HCT116 (cell line): ENCODE measurements around the gene FALEC. TPM values are rescaled to one million over a fixed set of nuclear protein-coding genes. Genes with fewer than 3 reads are reported as not detected.

Source experiments
- ATAC-seq: fragments of 200-7000 bp; cut with Tn5 transposase; 2 replicates; pipeline ENCODE4 v1.9.1; 2020; ENCODE audit warnings: mild to moderate bottlenecking, moderate library complexity
- BruUV-seq: library from RNA; stranded (reverse); fragments of 400-500 nt; replicated peaks from 2 replicates; lab custom pipeline; 2021; lab: Mats Ljungman, UMichigan
- CTCF ChIA-PET: fragments of 300-600 bp; sonication (Branson Sonifier 250); formaldehyde crosslinking; loops from one replicate; lab custom pipeline; 2021; ENCODE audit warnings: antibody characterized with exemption; lab: Charles Lee
- POLR2A ChIA-PET: fragments of 300-600, 350-600 bp; sonication (Branson Sonifier 250); formaldehyde crosslinking; loops from one replicate; lab custom pipeline; 2021; ENCODE audit warnings: antibody characterized with exemption; lab: Charles Lee
- RAD21 ChIA-PET, 2 experiments: fragments of 300-600 bp; sonication (Branson Sonifier 250); formaldehyde crosslinking; loops; one replicate each; lab custom pipeline; 2023; ENCODE audit warnings: low total read pairs in 2 of 2; ENCODE audit not compliant: uncharacterized antibody in 2 of 2, unreplicated experiment in 2 of 2, low non-redundant PET in 1 of 2; lab: Charles Lee
- DNase-seq: peaks from one replicate; pipeline ENCODE4 v3.0.0-alpha.2; 2010; ENCODE audit warnings: low read depth, low spot score
- H2AFZ ChIP-seq: fragments of 200-600 bp; shearing (Covaris generic), sonication (generic); 2 replicates; pipeline ENCODE4 v1.6.1; 2017; ENCODE audit warnings: low read depth, mixed run types, mixed read lengths, antibody characterized with exemption, low read length; ENCODE audit not compliant: poor library complexity, severe bottlenecking
- H3K27ac ChIP-seq: 2 replicates; pipeline ENCODE4 v1.5.1; 2012; ENCODE audit warnings: low read depth, low read length
- H3K27me3 ChIP-seq: fragments of 200-600 bp; sonication (generic); 2 replicates; pipeline ENCODE4 v1.6.1; 2016; ENCODE audit warnings: mixed run types, low read length, mixed read lengths; ENCODE audit not compliant: insufficient read depth
- H3K36me3 ChIP-seq, 2 experiments: fragments of 200-500 bp in 1 of 2; fragments of 200-600 bp in 1 of 2; sonication (Bioruptor generic) in 1 of 2; sonication (generic) in 1 of 2; 2 replicates each; pipeline versions ENCODE4 v1.5.1 to v1.6.1; 2014 to 2016; ENCODE audit warnings: low read length in 2 of 2, inconsistent platforms in 1 of 2, mixed read lengths in 1 of 2, mixed run types in 1 of 2; ENCODE audit not compliant: insufficient read depth in 2 of 2, control insufficient read depth in 1 of 2
- H3K4me1 ChIP-seq, 2 experiments: fragments of 200-600 bp in 1 of 2; sonication (generic) in 1 of 2; 2 replicates each; pipeline versions ENCODE4 v1.5.1 to v1.6.1; 2012 to 2017; ENCODE audit warnings: low read length in 2 of 2, inconsistent platforms in 1 of 2, mild to moderate bottlenecking in 1 of 2, mixed read lengths in 1 of 2, mixed run types in 1 of 2, moderate library complexity in 1 of 2; ENCODE audit not compliant: insufficient read depth in 2 of 2, control insufficient read depth in 1 of 2
- H3K4me2 ChIP-seq: fragments of 200-600 bp; sonication (generic); 2 replicates; pipeline ENCODE4 v1.6.1; 2017; ENCODE audit warnings: mixed run types, low read length, mixed read lengths
- H3K4me3 ChIP-seq, 2 experiments: fragments of 200-600 bp in 1 of 2; sonication (generic) in 1 of 2; replicated peaks in 1 of 2; 2 replicates each; pipeline ENCODE4 v1.5.1; 2011 to 2016; ENCODE audit warnings: low read length in 2 of 2, control low read depth in 1 of 2, low read depth in 1 of 2, mild to moderate bottlenecking in 1 of 2, mixed read lengths in 1 of 2, mixed run types in 1 of 2
- H3K79me2 ChIP-seq: fragments of 200-600 bp; sonication (generic); 2 replicates; pipeline ENCODE4 v1.6.1; 2017; ENCODE audit warnings: mild to moderate bottlenecking, mixed run types, low read length, moderate library complexity, mixed read lengths; ENCODE audit not compliant: insufficient read depth
- H3K9ac ChIP-seq: fragments of 200-600 bp; sonication (generic); 2 replicates; pipeline ENCODE4 v1.6.1; 2016; ENCODE audit warnings: low read length, mixed read lengths
- H3K9me2 ChIP-seq: fragments of 200-600 bp; sonication (generic), shearing (Covaris generic); 2 replicates; pipeline ENCODE4 v1.6.1; 2017; ENCODE audit warnings: mixed run types, mild to moderate bottlenecking, moderate library complexity; ENCODE audit not compliant: insufficient read depth
- H3K9me3 ChIP-seq, 2 experiments: fragments of 200-500 bp in 1 of 2; fragments of 200-600 bp in 1 of 2; sonication (Bioruptor generic) in 1 of 2; sonication (generic) in 1 of 2; 2 replicates each; pipeline ENCODE4 v1.6.1; 2014 to 2017; ENCODE audit warnings: low read length in 2 of 2, mixed read lengths in 2 of 2, inconsistent platforms in 1 of 2, low read depth in 1 of 2, mild to moderate bottlenecking in 1 of 2, mixed run types in 1 of 2, moderate library complexity in 1 of 2; ENCODE audit not compliant: control insufficient read depth in 1 of 2, insufficient read depth in 1 of 2
- H4K20me1 ChIP-seq: fragments of 200-600 bp; sonication (generic), shearing (Covaris generic); 2 replicates; pipeline ENCODE4 v1.6.1; 2017; ENCODE audit warnings: mixed run types, mild to moderate bottlenecking, moderate library complexity; ENCODE audit not compliant: insufficient read depth
- CBX3 ChIP-seq: IDR thresholded peaks from 2 replicates; pipeline ENCODE4 v1.6.1; 2012; ENCODE audit warnings: low read depth
- JUND ChIP-seq: IDR thresholded peaks from 2 replicates; pipeline ENCODE4 v1.6.1; 2012
- POLR2A ChIP-seq: IDR thresholded peaks from 2 replicates; pipeline ENCODE4 v1.7.0; 2011; ENCODE audit warnings: borderline replicate concordance; ENCODE audit not compliant: insufficient read depth, insufficient read length; ENCODE audit errors: extremely low read depth
- YY1 ChIP-seq: IDR thresholded peaks from 2 replicates; pipeline ENCODE4 v1.6.1; 2011; ENCODE audit warnings: low read length, low read depth, moderate library complexity, mild to moderate bottlenecking; ENCODE audit not compliant: insufficient replicate concordance; ENCODE audit errors: extremely low read depth
- ZNF274 ChIP-seq: fragments of 200-500 bp; sonication (Bioruptor generic); IDR thresholded peaks from 2 replicates; pipeline ENCODE4 v1.6.1; 2014; ENCODE audit warnings: mild to moderate bottlenecking, low read depth, low read length, inconsistent platforms
- intact Hi-C: fragments of 100-400 bp; cut with micrococcal nuclease; formaldehyde crosslinking; loops from 2 replicates; pipeline ENCODE4 v1.10.0; 2022
- total RNA-seq: library from RNA; stranded (reverse); gene quantifications from one replicate; pipeline ENCODE4 v1.2.1, GENCODE V29; 2021; ENCODE audit not compliant: unreplicated experiment
- TF ChIP-seq, protein P1 (sequence below): IDR thresholded peaks from 2 replicates; pipeline ENCODE4 v1.6.1; 2011; ENCODE audit warnings: mild to moderate bottlenecking, low read length, moderate library complexity; ENCODE audit not compliant: insufficient replicate concordance; ENCODE audit errors: extremely low read depth

The FALEC gene
- total RNA-seq, 1 experiment from 2014 or later: 0.59 TPM

DNA sequence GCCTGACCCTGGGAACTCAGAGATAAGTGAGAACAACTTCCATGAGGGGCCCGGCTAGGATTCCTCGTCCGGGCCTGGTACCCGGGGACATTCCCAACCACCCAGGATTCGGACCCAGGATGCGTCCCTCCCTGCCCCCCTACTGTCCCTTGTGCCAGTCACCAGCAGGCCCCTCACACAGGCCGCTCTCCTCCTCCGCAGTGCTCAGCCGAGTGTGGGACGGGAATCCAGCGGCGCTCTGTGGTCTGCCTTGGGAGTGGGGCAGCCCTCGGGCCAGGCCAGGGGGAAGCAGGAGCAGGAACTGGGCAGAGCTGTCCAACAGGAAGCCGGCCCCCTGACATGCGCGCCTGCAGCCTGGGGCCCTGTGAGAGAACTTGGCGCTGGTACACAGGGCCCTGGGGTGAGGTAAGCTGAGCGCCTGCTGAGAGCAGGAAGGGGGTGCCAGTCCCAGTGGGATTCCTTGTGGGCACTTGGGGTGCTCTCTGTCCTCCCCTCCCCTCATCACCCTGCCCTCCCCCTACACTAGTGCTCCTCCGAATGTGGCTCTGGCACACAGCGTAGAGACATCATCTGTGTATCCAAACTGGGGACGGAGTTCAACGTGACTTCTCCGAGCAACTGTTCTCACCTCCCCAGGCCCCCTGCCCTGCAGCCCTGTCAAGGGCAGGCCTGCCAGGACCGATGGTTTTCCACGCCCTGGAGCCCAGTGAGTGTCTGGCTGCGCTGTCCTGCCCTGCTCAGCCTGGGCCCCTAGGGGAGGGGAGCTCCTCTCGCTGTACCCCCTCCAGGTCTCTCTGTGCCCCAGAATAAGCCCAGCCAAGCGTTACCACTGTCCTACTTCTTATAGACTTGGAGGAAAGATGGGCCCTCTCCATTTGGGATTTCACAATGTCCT lies 43.5 kb downstream of the FALEC start:
- H3K4me3 ChIP-seq: no peak overlapping the region
- H4K20me1 ChIP-seq: no peaks in the 10 kb centered on the region
- POLR2A ChIA-PET: interaction anchor here (1.1 to 6.6 kb wide), 3 partner anchors 12 to 62 kb away, joined by 3 to 39 read pairs (median 7); partner anchors contain the start of gene MCL1
- peaks cover 4% of the 10 kb centered on the region; the same call in 1 of the 2 replicates for H3K79me2 ChIP-seq
- RAD21 ChIA-PET: no interaction called here
- no peak for DNase-seq
- no peaks in the 10 kb centered on the region for H3K36me3 ChIP-seq
- CTCF ChIA-PET: interaction anchor here (0.6 to 4.8 kb wide), 12 partner anchors 7 to 437 kb away, joined by 3 to 35 read pairs (median 8); partner anchors contain the start of genes ADAMTSL4, ENSA and FALEC
- no peak overlapping the region for H2AFZ ChIP-seq
- no peaks in the 10 kb centered on the region for H3K9me2 ChIP-seq
- no peak overlapping the region; the same call in 1 of the 2 replicates for H3K27ac ChIP-seq
- no peak overlapping the region for H3K9ac ChIP-seq
- ATAC-seq: no peak
- BruUV-seq: no TSS peak
- peaks cover 29 to 42% of the 10 kb centered on the region in 2 experiments for H3K4me1 ChIP-seq
- no peak overlapping the region for H3K4me2 ChIP-seq
- TF ChIP-seq POLR2A: no peak
- H3K27me3 ChIP-seq: no peaks in the 10 kb centered on the region
- intact Hi-C loops: no loop called here
- H3K9me3 ChIP-seq: no peaks in the 10 kb centered on the region

DNA sequence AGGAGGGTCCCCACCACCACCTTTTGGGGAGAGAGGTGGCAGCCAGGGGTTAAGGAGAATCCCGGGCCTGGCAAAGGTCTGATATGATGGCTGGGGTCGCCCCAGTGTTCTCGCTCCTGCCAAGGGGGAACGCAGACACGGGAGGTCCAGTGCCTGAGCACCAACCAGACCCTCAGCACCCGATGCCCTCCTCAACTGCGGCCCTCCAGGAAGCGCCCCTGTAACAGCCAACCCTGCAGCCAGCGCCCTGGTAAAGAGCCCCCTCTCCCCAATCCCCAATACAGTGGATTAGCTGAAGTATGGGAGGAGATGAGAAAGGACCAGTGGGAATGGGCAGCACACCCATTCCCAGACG lies 44.1 kb downstream of the FALEC start:
- intact Hi-C loops: loop anchor here (1.0 to 10.0 kb wide), 5 partner anchors 61 to 448 kb away; partner anchors contain the start of genes GOLPH3L, MINDY1 and PRUNE1

More for the DNA sequence above, 44.1 kb downstream of the FALEC start:
- H3K4me2 ChIP-seq: no peak overlapping the region
- H3K9me3 ChIP-seq: no peaks in the 10 kb centered on the region
- BruUV-seq: no TSS peak
- POLR2A ChIA-PET: interaction anchor here (1.1 to 6.6 kb wide), 3 partner anchors 12 to 61 kb away, joined by 3 to 39 read pairs (median 7); partner anchors contain the start of gene MCL1
- no peaks in the 10 kb centered on the region for H3K36me3 ChIP-seq
- H3K27ac ChIP-seq: no peak overlapping the region
- RAD21 ChIA-PET: no interaction called here
- H3K4me1 ChIP-seq: peaks cover 35 to 48% of the 10 kb centered on the region in 2 experiments
- no peak overlapping the region for H3K4me3 ChIP-seq
- no peak for TF ChIP-seq CBX3
- TF ChIP-seq YY1: no peak
- TF ChIP-seq, protein P1, sequence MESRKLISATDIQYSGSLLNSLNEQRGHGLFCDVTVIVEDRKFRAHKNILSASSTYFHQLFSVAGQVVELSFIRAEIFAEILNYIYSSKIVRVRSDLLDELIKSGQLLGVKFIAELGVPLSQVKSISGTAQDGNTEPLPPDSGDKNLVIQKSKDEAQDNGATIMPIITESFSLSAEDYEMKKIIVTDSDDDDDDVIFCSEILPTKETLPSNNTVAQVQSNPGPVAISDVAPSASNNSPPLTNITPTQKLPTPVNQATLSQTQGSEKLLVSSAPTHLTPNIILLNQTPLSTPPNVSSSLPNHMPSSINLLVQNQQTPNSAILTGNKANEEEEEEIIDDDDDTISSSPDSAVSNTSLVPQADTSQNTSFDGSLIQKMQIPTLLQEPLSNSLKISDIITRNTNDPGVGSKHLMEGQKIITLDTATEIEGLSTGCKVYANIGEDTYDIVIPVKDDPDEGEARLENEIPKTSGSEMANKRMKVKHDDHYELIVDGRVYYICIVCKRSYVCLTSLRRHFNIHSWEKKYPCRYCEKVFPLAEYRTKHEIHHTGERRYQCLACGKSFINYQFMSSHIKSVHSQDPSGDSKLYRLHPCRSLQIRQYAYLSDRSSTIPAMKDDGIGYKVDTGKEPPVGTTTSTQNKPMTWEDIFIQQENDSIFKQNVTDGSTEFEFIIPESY: no peak
- no peak for TF ChIP-seq ZNF274
- no peak for TF ChIP-seq JUND
- CTCF ChIA-PET: interaction anchor here (0.6 to 4.8 kb wide), 11 partner anchors 8 to 436 kb away, joined by 3 to 35 read pairs (median 13); partner anchors contain the start of genes ADAMTSL4, ENSA and FALEC
- H3K79me2 ChIP-seq: peaks cover 4% of the 10 kb centered on the region; the same call in 1 of the 2 replicates
- H3K9ac ChIP-seq: no peak overlapping the region
- H3K9me2 ChIP-seq: no peaks in the 10 kb centered on the region
- no peak for ATAC-seq
- no peak overlapping the region for H2AFZ ChIP-seq
- H4K20me1 ChIP-seq: no peaks in the 10 kb centered on the region
- no peak for DNase-seq
- no peaks in the 10 kb centered on the region for H3K27me3 ChIP-seq
